ENCODE data around the gene PSTPIP1.
"Not testable (repeated sequence)": the region's sequence is repeated elsewhere in the genome, so short reads cannot be mapped to it uniquely, and the experiment has no call there.

The PSTPIP1 gene

DNA sequence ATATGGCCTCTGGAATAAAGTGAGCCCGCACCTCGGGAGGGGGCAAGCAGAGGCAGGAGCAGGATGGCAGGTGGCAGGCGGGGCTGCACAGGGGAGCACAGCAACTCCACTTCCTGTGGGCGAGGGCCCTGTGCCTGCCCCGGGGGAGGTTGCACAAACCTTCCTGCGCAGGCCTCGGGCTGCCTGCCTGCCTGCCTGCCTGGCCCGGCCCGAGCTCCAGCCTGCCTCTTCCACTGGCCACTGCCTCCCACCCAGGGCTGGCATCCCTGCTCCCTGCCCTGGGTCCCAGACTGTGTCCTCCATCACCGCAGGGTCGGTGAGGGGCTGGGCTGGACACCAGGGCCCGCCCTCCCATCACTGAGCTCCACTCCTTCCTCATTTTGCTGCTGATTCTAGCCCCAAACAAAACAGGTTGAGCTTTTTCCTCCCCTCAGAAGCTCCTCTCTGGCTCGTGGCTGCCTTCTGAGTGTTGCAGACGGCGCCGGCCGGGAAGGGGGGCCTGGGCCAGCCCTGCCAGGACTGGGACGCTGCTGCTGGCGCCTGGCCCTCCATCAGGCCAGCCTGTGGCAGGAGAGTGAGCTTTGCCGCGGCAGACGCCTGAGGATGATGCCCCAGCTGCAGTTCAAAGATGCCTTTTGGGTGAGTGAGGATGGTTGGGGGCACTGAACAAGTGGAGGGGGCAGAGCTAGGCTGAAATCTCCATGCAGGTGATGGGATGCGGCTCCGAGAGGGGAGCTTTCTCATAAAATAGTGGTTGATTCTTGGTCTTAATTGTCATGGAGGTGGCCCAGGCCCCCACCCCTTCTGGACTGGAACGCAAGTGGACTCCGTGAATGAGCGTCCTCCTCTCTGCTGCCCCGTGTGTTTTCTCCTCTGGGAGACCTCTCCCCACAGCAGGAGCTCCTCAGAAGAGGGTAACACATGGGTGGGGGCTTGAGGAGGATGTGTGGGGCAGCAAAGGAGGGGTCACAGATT is at the start of gene PSTPIP1:
TSS of gene PSTPIP1 (plus strand) at position 156 of the 975 bp plus-strand sequence. CDS start at position 604, 448 bp downstream.
- DNase-seq (ENCODE audit: low spot score), result no peak

DNA sequence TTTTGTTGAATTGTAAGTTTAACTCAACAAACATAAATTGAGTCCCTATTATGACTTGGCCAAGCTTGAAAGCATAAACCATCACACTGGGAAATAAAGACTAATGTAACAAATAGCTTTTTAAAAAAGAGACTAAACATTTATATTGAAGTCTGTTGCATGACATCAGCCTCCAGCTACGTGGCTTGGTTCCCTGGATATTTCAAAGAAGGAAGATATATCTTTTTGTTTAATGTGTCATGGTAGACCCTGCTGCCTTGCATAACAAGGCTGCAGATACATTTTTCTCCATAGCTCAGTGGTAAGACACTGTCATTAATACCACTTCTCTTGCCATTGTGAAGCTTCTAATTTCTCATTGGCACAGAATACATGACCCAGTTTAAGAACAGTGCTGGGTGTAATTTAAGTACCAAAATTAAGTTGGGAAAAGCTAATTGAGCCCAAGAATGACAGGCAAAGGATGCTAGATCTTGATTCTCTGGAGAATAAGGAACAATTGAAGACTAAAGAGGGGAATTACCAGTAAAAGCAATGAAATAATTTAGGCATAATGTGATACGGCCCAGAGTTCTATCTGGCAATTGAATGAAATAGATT is 49.3 kb upstream of the PSTPIP1 start:
- no peak for DNase-seq (ENCODE audit: low spot score)

DNA sequence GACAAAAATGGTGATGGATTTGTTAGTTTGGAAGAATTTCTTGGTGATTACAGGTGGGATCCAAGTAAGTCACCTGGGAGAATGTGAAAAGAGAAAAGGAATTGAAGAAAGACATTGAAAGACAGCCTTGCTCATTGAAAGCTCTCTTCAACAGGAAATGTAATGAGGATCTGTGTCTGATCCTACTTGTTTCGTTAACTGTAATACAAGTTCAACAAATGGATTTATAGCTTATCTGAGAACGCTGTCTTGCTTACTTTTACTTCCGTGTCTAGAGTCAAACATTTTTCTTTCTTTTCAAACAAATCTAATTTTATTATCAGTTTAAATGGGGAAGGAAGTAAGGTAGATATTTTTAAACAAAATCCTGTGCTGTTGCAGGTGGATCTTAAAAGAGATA is 47.5 kb upstream of the PSTPIP1 start:
- no peak for DNase-seq (ENCODE audit: low spot score)

DNA sequence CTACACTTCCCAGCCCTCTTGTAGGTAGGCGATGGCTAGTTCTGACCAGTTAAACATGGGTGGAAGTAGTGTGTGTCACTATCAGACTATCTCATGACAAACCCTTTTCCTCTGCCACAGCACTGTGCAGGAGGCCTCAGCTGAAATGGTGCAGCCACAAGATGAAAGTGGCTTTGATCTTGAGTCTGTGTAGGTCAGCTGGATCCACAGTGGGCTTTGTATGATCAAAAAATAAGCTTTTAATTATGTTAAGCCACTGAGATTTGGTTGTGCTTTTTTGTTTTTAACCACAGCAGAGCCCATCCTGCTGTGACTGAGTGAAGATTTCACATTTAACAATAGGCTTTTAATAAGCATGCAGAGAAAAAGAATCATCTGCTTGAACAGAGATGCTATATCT is 43.7 kb upstream of the PSTPIP1 start:
- DNase-seq (ENCODE audit: low spot score), result no peak

DNA sequence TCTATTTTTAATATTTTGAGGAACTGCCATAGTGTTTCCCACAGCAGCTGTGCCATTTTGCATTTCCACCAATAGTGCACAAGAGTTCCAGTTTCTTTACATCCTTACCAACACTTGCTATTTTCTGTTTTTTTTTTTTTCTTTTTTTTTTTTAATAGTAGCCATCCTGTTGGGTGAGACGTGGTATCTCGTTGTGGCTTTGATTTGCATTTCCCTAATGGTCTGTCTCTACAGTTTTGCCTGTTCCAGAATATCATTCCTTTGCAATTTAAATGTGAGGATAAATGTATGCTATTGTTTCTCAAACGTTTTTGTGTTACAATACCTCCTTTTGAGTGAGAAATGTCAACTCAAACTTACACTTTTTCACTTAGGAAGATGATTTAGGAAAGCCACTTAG is 41.0 kb upstream of the PSTPIP1 start:
- DNase-seq (ENCODE audit: low spot score), result no peak

DNA sequence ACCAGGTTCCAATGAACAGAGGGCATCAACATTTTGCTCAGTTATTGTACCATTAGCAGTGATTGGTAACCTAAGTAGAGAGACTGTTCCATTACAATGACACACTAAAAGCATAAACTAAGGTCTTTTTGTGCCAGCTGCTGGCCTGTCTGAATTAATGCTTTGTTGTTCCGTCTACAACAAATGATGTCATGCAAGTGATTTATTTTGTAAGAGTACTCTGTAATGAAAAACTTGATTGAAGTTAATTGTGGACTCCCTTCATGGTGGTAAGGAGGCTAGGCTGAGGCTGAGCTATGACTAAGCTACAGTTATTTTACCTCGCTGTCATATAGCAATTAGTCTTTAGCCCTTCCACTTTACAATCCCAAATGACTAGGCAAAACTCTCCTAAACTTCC is 40.2 kb upstream of the PSTPIP1 start:
- no peak for DNase-seq (ENCODE audit: low spot score)

DNA sequence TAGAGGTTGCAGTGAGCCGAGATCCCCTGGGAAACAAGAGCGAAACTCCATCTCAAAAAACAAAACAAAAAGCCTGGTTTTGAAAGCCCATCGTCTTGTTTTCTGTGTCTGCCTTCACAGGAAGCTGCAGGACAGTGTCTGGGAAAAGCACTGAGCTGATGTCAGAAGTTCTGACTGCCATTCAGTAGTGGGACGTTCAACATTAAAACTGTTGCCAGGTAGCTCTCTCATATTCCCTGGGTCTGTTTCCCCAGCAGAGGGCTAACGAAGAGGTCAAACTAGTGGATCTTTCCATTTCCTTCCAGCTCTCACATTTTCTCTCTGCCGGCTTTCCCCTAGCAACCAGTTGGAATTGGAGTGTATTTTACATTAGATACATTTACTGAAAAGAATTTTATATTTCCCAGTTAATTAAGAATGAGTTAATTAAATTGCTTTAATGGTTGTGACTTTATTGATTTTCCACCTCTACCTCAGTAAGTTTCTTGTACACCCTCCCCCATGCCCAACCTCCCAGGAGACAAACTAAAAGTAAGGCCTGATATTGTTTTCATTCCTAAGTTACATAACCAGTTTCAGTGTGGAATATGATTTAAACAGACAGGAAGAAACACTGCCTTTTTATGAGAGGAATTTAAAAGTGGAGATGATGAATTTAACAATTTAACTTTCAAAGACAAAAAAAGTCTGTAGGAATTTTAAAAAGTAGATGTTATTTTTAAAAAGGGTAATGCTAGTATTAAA is 33.5 kb upstream of the PSTPIP1 start:
- no peak for DNase-seq (ENCODE audit: low spot score)

DNA sequence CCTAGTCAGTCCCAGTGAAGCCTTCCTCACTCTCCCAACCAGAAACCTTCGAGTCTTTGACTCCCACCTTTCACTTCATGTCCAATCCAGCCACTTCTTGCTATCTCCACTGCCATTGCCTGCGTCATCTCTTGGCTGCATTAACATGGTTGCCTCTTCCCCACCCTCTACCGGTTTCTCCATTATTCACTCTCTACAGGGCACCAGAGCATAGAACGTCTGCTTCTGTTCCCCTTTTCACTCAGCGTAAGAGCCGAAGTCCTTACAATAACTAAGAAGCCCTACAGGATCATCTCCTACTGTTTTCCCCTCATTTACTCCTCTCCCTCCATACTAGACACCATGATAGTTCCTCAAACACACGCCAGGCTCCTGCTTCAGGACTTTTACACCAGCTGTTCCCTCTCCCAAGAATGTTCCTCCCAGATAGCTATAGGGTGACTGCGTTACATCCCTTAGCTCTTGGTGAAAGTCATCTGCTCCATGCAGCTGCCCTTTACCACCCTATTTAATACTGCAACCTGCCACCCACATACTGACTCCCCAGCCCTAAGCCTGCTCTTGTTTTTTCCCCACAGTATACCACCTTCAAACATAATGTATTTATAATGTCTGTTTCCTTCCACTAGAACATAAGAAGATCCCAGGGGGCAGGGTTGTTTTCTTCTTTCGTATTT is 32.5 kb upstream of the PSTPIP1 start:
- DNase-seq (ENCODE audit: low spot score), result no peak

DNA sequence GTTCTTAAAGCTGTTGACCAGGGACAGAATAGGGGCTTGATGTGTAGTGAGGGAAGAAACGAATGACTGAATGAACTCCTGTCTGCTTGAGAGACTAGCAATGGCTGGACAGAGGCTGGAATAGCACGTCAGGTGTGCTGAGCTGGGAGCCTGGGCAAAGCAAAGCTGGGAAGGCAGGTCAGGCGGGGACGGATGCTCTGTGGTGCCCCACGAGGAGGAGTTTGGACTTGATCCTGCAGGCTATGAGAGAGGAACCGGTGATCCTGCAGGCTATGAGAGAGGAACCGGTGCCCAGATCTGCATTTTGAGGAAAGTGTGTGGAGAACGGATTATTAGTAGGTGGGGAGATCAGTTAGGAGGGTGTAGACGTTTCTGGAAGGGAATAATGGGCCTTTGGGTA is 31.3 kb upstream of the PSTPIP1 start:
- DNase-seq (ENCODE audit: low spot score), result no peak

DNA sequence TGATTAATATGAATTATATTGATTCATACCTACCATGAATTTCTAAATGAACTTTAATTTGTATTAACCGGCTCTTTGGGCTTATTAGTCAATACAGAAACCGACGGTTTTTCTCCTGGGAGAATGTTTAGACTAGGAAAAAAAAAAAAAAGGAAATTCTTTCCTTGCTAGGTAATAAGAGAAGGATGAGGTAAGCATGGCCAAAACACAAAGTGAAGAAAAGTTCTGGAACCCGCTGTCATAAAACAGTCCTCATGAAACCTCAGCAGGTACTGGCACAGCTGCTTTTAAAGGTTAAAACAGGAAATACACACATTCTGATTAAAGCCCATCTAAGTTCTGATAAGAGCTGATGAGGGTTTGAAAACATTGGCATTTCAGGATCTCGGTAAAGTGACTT is 30.8 kb upstream of the PSTPIP1 start:
- DNase-seq (ENCODE audit: low spot score), result no peak

DNA sequence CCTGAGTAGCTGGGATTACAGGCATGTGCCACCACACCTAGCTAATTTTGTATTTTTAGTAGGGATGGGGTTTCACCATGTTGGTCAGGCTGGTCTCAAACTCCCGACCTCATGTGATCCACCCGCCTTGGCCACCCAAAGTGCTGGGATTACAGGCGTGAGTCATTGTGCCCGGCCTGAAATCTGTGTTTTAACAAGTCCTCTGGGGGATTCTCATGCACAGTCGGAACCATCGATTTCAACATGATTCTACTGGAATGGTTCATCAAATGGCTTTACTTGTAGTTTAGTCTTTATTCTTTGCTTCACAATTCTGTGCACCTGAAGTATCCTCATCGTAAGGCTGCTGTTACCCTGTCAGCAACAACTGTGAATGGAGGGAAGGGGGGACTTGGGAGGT is 28.9 kb upstream of the PSTPIP1 start:
- DNase-seq (ENCODE audit: low spot score), result not testable (repeated sequence)

DNA sequence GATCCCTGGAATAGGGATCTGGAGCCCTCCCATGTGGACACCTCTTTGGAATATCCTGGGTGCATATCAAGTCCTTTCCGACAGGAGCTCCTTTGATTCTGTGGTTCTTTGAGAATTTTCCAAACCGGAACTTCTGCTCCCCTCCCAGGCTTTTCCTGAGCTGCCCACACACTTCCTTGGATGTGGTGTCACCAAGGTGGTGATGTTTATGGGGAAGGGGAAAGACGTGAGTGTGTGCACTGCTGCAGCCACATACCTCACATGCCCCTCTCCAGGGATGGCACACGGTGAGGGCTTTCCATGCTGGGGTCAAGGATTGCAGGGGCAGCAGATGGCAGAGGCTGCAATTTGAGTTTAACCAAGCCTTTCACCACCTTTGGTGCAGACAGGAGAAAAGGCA is 27.9 kb upstream of the PSTPIP1 start:
- DNase-seq (ENCODE audit: low spot score), result no peak

DNA sequence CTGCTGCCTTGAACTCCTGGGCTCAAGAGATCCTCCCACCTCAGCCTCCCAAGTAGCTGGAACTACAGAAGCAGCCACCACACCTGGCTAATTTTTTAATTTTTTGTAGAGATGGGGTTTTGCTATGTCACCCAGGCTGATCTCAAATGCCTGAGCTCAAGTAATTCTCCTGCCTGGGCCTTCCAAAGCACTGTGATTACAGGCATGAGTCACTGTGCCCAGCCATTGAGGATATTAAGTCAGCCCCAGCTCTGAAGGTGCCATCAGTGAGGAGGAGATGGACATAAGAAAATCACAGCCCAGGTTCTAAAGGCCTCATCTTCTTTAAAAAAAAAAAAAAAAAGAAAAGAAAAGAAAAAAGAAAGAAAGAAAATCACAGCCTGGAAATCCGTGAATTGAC is 26.6 kb upstream of the PSTPIP1 start:
- DNase-seq (ENCODE audit: low spot score), result no peak

DNA sequence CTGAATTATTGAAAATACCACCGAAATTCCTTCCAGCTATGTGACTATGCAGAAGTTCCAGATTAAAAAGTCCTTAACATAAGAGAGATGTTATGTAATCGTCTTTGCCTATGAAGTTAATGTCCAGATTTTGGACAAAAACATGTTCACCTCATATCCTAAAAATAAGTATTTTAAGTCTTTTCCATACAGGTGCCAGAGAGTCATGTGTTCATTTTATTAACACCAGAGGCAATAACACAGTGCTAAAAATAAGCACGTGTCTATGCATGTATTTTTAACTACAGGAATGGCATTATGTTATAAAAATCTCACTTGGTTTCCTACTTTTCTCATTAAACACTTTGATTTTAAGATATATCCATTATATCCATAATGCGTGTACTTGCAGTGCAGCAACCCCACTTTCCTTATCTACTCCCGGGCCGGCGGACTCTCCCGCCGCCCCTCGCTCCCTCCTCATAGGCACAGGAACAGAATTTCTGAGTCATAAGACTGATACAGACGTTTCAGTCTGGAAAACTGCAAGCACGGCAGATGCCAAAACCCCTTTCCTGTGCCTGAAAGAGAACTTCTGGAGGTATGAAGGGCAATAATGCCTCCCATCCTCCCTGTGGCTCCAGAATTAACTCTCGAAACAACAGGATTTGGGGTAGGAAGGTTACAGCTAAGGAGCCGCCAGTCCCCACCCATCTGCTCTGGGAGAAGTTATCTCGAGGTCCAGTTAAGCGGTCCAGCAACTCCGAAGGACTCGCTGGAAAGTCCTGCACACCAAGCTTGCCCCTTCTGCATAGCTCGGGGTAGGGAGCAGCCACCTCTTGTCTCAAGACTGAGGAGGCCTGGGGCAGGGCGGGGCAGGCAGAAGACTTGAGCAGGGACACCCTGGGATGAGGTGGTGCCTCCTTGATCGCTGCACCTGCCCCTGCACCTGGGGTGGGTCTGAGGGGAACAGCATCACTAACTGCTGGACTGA is 22.3 kb upstream of the PSTPIP1 start:
- peak; percentile 3 for DNase-seq (ENCODE audit: low spot score)

DNA sequence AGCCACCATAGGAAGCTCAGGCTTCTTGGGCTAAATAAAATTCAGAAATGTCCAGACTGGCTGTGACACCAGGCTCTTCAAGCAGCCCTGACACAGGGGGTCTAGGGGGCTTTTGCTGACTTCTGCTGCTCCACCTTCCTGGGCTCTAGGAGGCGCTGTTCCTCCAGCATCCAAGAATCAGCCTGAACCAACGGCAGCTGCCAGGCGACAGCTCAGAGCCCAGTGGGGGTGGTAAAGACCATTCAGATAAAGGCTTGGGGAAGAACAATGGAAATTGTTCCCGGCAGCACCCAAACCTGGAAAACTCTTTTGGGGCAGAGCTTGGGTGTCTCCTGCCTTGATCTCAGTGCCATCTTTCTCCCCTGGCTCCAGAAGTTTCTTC is 21.6 kb upstream of the PSTPIP1 start:
- DNase-seq (ENCODE audit: low spot score), result no peak

DNA sequence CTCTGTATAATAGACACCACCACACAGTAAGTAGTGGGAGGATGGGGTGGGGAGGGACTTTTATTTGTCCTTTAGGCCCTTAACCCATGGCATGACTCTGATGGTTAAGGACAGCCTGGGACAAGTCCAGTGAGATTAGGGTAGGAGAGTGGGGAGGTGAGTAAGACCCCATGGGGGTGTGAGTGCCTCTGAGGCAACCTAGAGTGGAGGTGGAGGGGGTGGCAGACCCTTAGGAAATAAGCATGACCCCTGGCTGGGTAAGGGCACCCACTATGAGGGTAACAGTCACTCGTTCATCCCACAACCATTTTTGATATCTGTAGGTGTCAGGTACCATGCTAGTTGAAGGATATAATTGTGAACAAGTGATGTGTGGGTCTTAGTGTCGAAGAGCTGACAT is 21.0 kb upstream of the PSTPIP1 start:
- no peak for DNase-seq (ENCODE audit: low spot score)

DNA sequence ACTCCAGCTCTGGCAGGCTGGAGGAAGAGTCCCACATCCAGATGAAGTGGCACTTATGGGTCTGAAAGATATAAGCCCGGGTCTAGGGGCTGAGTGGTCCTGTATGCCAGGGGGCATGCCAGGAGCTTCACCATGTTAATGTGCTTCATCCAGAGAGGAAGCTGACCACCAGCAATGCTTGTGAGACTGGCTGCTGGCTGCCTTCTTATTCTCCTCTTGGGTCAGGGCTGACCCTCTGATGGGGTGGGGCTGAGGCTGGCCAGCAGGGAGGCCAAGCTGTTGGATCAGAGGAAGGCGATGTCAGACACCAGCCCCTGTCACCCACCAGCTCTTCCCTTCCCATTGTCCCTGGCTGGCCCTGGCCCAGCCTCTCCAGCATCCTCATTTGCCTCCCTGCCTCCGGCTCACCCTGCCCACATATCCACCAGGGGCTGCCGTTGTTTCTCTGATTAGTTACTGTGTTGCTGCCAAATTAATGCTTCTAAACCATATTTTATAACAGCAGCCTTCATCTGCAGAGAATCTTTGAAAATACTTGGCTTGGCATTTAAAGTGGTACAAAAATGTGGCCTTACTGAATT is 20.4 kb upstream of the PSTPIP1 start:
- DNase-seq (ENCODE audit: low spot score), result no peak

DNA sequence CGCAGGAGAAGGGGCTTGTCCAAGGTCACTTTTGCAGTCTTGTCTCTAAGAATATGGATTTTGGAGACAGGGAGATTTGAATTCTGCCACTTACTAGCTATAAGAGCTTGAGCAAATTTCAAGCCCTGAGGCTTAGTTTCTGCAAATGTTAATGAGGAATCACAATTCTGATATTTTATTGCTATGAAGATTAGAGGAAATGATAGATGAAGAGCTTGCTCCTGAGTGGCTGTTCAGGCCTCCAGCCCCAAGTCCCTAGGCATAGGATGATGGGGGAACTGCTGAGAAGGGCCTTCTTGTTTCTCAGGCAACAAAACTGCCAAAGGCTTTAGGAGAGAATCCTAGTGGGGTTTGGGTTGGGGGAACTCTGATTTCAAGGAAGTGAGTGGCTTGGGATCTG is 18.8 kb upstream of the PSTPIP1 start:
- no peak for DNase-seq (ENCODE audit: low spot score)

DNA sequence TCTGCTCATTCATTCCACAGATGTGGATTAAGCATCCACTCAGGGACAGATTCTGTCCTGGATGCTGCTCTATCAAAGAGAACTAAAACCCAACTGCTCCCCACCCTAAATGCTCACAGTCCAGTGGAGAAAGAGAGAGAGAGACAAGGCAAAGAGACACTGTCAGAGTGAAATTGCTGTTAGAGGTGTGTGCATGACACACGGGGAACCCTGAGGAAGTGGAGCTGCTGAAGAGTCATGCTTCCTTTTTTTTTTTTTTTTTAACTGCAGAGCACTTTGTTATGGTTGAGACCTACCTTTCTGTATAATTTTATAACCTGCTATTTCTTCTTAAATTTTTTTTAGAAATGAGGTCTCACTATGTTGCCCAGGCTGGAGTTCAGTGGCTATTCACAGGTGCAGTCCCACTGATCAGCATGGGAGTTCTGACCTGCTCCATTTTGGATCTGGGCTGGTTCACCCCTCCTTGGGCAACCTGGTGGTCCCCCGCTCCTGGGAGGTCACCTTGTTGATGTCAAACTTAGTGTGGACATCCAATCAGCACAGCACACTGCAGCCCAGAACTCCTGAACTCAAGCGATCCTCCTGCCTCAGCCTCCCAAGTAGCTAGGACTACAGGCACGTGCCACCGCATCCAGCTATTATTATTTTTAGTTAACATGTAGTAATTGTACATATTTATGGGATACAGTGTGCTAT is 18.2 kb upstream of the PSTPIP1 start:
- DNase-seq (ENCODE audit: low spot score), result no peak
